ENCODE data around the gene HSFX4.
"Not testable (repeated sequence)": the region's sequence is repeated elsewhere in the genome, so short reads cannot be mapped to it uniquely, and the experiment has no call there.

HSFX4 gene

GRCh38 chrX:149929400-149929799 lies at the start of gene HSFX4:
HSFX4 (plus strand) TSS chrX:149929573; CDS start chrX:149929645, 72 bp downstream.
- not testable (repeated sequence) for DNase-seq

GRCh38 chrX:149881081-149881711 lies 48.2 kb upstream of the HSFX4 start, which contains the start of gene MAGEA8:
MAGEA8 (plus strand) TSS chrX:149881183; CDS start chrX:149884273, 3,090 bp downstream.
- peak; percentile 40 for DNase-seq

- not testable (repeated sequence) for DNase-seq
Measured at GRCh38 chrX:149890828-149891227, 38.5 kb upstream of the HSFX4 start.

- no peak for DNase-seq
Measured at GRCh38 chrX:149898554-149898953, 30.8 kb upstream of the HSFX4 start.

GRCh38 chrX:149903889-149904748 lies 25.3 kb upstream of the HSFX4 start:
- DNase-seq, result no peak

GRCh38 chrX:149908308-149908707 lies 21.1 kb upstream of the HSFX4 start:
- no peak for DNase-seq

GRCh38 chrX:149908727-149909126 lies 20.6 kb upstream of the HSFX4 start:
- DNase-seq, result no peak

GRCh38 chrX:149909324-149910177 lies 19.8 kb upstream of the HSFX4 start:
- DNase-seq, result no peak

- DNase-seq, result no peak
Measured at GRCh38 chrX:149910178-149910695, 19.1 kb upstream of the HSFX4 start.

- DNase-seq, result no peak
Measured at GRCh38 chrX:149916745-149917392, 12.5 kb upstream of the HSFX4 start.

- not testable (repeated sequence) for DNase-seq
Measured at GRCh38 chrX:149923836-149924235, 5.5 kb upstream of the HSFX4 start.

GRCh38 chrX:149924434-149924833 lies 4.9 kb upstream of the HSFX4 start:
- DNase-seq, result not testable (repeated sequence)

- not testable (repeated sequence) for DNase-seq
Measured at GRCh38 chrX:149927245-149927963, 2.0 kb upstream of the HSFX4 start.

GRCh38 chrX:149927964-149928258 lies 1.5 kb upstream of the HSFX4 start:
- not testable (repeated sequence) for DNase-seq

- DNase-seq, result not testable (repeated sequence)
Measured at GRCh38 chrX:149928635-149929034, 738 bp upstream of the HSFX4 start.

- DNase-seq, result not testable (repeated sequence)
Measured at GRCh38 chrX:149931355-149931754, 2.0 kb downstream of the HSFX4 start.

- DNase-seq, result not testable (repeated sequence)
Measured at GRCh38 chrX:149932150-149932549, 2.8 kb downstream of the HSFX4 start.

- not testable (repeated sequence) for DNase-seq
Measured at GRCh38 chrX:149932970-149933369, 3.6 kb downstream of the HSFX4 start.

- DNase-seq, result not testable (repeated sequence)
Measured at GRCh38 chrX:149933547-149933946, 4.2 kb downstream of the HSFX4 start.

- not testable (repeated sequence) for DNase-seq
Measured at GRCh38 chrX:149937328-149937727, 8.0 kb downstream of the HSFX4 start.

- DNase-seq, result peak; percentile 25
Measured at GRCh38 chrX:149937871-149938426, 8.6 kb downstream of the HSFX4 start.

Data from stimulated activated CD8-positive, alpha-beta memory T cell treated with anti-CD3 and anti-CD28 coated beads, Interleukin-4, amount 100 ng/mL, for 48 hours (primary cell).